RWPE2 (cell line): Measurements from ENCODE around the gene GLB1L2.

Experiments used
- ATAC-seq: fragments of 200-7000 bp; cut with Tn5 transposase; 3 replicates; pipeline ENCODE4 v1.9.1; 2021; ENCODE audit warnings: low read depth
- DNase-seq: peaks from one replicate; pipeline ENCODE4 v3.0.0-alpha.2; 2020; ENCODE audit warnings: low spot score
- H3K27ac ChIP-seq: fragments of 450-650 bp; 2 replicates; pipeline ENCODE4 v1.5.1; 2017; ENCODE audit warnings: mild to moderate bottlenecking; ENCODE audit not compliant: poor library complexity, severe bottlenecking
- H3K27me3 ChIP-seq: fragments of 250-450 bp; sonication (Bioruptor Pico); 2 replicates; pipeline ENCODE4 v1.5.1; 2021; ENCODE audit warnings: mild to moderate bottlenecking, moderate library complexity; ENCODE audit not compliant: insufficient read depth, poor library complexity, severe bottlenecking
- H3K36me3 ChIP-seq: fragments of 250-450 bp; sonication (Bioruptor Pico); 2 replicates; pipeline ENCODE4 v1.5.1; 2020; ENCODE audit warnings: low read depth, mild to moderate bottlenecking, moderate library complexity
- H3K4me1 ChIP-seq: fragments of 250-450 bp; sonication (Bioruptor Pico); 2 replicates; pipeline ENCODE4 v1.5.1; 2021; ENCODE audit warnings: mild to moderate bottlenecking, moderate library complexity; ENCODE audit not compliant: insufficient read depth, poor library complexity, severe bottlenecking
- H3K4me3 ChIP-seq: fragments of 250-450 bp; sonication (Bioruptor Pico); 2 replicates; pipeline ENCODE4 v1.5.1; 2021; ENCODE audit warnings: mild to moderate bottlenecking, moderate library complexity; ENCODE audit not compliant: severe bottlenecking
- H3K9me3 ChIP-seq: fragments of 250-450 bp; sonication (Bioruptor Pico); 2 replicates; pipeline ENCODE4 v1.5.1; 2021; ENCODE audit warnings: mild to moderate bottlenecking, moderate library complexity; ENCODE audit not compliant: severe bottlenecking
- TF ChIP-seq, protein P1 (sequence below): fragments of 450-650 bp; IDR thresholded peaks from one replicate; pipeline ENCODE4 v1.5.1; 2017; ENCODE audit warnings: mild to moderate bottlenecking, moderate library complexity; ENCODE audit not compliant: poor library complexity, severe bottlenecking

The GLB1L2 gene

DNA sequence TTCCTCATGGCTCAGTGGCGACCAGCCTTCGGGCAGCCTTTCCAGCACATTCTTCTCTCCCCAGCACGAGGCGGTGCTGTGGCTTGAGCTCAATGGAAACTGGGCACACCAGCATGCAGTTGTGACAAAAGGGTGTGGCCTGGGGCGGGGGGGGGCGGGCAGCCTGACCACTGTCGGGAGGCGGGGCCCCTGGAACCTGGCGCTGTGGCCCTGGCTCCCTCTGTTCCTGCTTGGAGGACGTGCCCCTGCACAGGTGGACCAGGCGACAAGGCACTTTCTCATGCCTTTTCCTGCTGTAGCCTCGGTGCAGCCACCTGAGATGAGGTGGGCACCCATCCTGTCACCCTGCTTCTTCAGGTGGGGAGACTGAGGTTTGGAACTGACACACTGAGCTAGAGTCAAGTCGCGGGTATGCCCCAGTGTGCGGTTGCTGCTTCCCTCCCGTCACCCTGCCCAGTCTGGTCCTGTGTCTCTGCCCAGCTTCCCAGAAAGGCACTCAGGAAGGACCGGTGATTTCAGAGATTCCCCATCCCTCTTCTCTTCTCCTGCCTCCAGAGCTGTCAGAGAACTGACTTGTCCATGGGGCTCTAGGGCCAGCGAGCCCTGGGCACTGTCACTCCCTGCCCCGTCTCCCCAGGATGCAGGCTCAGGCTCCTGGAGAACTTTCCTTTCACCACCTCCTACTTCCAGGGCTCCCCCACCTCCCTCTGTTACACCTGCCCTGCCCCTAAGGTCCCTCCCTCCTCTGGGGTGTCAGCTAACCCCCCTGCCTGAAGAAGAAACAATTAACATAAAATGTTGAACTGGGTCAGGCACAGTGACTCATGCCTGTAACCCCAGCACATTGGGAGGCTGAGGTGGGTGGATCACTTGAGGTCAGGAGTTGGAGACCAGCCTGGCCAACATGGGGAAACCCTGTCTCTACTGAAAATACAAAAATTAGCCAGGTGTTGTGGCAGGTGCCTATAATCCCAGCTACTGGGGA is 70.3 kb downstream of the GLB1L2 start:
- TF ChIP-seq, protein P1, sequence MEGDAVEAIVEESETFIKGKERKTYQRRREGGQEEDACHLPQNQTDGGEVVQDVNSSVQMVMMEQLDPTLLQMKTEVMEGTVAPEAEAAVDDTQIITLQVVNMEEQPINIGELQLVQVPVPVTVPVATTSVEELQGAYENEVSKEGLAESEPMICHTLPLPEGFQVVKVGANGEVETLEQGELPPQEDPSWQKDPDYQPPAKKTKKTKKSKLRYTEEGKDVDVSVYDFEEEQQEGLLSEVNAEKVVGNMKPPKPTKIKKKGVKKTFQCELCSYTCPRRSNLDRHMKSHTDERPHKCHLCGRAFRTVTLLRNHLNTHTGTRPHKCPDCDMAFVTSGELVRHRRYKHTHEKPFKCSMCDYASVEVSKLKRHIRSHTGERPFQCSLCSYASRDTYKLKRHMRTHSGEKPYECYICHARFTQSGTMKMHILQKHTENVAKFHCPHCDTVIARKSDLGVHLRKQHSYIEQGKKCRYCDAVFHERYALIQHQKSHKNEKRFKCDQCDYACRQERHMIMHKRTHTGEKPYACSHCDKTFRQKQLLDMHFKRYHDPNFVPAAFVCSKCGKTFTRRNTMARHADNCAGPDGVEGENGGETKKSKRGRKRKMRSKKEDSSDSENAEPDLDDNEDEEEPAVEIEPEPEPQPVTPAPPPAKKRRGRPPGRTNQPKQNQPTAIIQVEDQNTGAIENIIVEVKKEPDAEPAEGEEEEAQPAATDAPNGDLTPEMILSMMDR = no peak
- ATAC-seq = no peak
- no peak for DNase-seq

DNA sequence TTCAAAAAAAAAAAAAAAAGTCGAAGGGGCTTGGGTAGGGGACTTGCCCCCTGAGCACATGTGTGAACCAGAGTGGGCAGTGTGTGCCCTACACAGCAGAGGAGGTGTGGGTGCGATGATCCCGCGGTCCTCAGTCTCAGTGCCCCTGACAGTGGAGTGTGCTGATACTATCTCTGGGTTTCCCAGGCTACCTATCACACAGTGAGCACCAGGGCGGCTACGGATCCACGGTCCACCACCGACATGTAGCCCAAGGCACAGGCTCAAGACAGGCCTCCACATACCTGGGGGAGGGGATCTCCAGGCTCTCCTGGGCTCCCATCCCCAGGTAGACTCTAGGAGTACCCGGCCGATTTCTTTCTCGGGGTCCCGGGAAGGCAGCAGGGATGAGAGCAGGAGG is 71.1 kb downstream of the GLB1L2 start:
- H3K4me1 ChIP-seq = no peaks in the 10 kb centered on the region
- TF ChIP-seq, protein P1 = no peak
- no peak overlapping the region for H3K4me3 ChIP-seq
- H3K36me3 ChIP-seq = no peaks in the 10 kb centered on the region
- no peak for DNase-seq
- no peak overlapping the region for H3K27ac ChIP-seq
- ATAC-seq = no peak
- H3K27me3 ChIP-seq = no peaks in the 10 kb centered on the region
- H3K9me3 ChIP-seq = no peaks in the 10 kb centered on the region

More for the DNA sequence above, 70.3 kb downstream of the GLB1L2 start:
- Histone ChIP-seq H3K4me3 (no peak overlapping the region), H3K4me1 (no peaks in the 10 kb centered on the region), H3K27ac (no peak overlapping the region), H3K36me3 (no peaks in the 10 kb centered on the region), H3K9me3 (no peaks in the 10 kb centered on the region), H3K27me3 (no peaks in the 10 kb centered on the region)

DNA sequence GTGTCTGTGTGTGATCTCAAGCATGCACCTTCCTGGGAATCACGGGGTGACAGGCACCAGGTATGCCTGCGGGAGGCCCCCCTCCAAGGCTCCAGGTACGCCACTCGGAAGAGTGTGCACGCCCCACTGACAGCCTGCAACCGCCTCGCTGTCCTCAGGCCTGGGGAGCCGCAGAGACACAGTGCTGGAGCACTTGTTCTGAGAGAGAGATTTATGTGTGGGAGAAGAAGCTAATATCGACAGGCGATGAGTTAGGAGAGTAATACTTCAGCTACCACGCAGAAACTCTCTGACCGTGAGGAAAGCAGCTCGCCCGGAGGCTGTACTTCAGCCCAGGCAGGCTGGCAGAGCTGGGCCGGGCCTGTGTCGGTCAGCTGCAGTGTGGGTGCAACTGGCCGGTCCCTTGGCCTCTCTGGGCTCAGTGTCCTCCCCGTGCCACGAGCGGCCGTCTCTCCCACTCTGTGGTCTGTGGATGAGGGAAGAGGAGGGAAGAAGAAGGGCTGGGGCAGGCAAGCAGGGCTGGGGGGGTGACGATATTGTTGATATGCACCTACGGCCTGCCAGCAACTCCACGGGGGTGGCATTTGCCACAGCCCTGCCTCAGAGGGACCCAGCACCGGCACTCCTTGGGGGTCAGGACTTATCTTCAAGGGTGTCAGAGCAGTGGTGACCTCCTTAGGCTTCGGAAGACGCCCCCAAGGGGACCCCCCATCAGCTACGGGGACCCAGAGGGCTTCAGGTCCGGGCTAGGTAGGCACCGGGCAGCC is 73.0 kb downstream of the GLB1L2 start:
- ATAC-seq = no peak
- Histone ChIP-seq H3K4me3 (no peak overlapping the region), H3K9me3 (no peaks in the 10 kb centered on the region), H3K27ac (no peak overlapping the region), H3K27me3 (peaks cover 9% of the 10 kb centered on the region), H3K36me3 (no peaks in the 10 kb centered on the region), H3K4me1 (no peaks in the 10 kb centered on the region)
- TF ChIP-seq, protein P1 = no peak
- no peak for DNase-seq

DNA sequence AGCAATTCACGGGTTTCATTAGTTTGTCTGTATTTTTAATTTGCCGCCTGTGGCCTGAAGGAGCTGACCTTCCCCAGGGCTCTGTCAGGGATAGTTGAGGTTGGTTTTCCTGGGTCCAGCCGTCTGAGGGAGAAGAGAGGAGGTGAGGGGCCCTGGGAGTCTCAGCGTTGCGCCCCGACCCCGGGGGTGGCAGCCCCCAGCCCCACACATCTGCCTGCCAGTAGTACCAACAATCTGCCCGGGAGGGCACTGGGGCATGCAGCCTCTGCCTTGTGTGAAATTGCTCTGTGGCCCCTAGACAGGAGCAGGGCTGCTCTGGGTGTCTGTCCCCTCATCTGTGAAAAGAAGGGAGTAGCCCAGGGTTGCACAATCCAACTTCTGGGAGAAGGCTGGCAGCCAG is 73.6 kb downstream of the GLB1L2 start:
- DNase-seq = no peak
- peaks cover 15% of the 10 kb centered on the region for H3K27me3 ChIP-seq
- ATAC-seq = no peak
- no peak overlapping the region for H3K4me3 ChIP-seq
- no peaks in the 10 kb centered on the region for H3K36me3 ChIP-seq
- no peaks in the 10 kb centered on the region for H3K9me3 ChIP-seq
- no peaks in the 10 kb centered on the region for H3K4me1 ChIP-seq
- TF ChIP-seq, protein P1 = no peak
- no peak overlapping the region for H3K27ac ChIP-seq
